Stimulated activated CD8-positive, alpha-beta memory T cell treated with anti-CD3 and anti-CD28 coated beads, Interleukin-7, amount 100 ng/mL, for 4 hours (primary cell): ENCODE results near the gene MYOF.
"Not testable (repeated sequence)": the region's sequence is repeated elsewhere in the genome, so short reads cannot be mapped to it uniquely, and the experiment has no call there.

Experiments
- DNase-seq, 2 donors: peaks; one replicate each; pipeline ENCODE4 v3.0.0-alpha.2; 2020; ENCODE audit warnings: low read depth in 2 of 2

Gene MYOF

DNA sequence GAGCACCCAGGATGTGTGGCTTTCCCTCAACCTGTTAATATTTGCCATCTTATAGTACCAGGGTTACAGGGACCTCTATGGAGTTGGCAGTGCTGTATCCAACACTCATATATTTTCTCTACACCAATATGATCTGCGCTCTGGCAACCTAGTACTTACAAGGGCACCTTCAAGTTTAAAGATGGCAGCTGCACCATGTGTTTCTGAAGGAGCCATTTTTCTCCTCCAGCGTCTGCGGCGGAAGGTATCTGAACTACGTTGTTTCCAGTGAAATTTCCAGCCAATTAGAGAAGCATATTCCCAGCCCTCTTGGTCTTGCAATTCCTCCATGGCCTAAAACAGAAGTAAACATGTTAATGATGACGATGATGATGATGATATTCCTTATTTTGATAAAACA is 125.6 kb downstream of the MYOF start:
- no peak for DNase-seq

DNA sequence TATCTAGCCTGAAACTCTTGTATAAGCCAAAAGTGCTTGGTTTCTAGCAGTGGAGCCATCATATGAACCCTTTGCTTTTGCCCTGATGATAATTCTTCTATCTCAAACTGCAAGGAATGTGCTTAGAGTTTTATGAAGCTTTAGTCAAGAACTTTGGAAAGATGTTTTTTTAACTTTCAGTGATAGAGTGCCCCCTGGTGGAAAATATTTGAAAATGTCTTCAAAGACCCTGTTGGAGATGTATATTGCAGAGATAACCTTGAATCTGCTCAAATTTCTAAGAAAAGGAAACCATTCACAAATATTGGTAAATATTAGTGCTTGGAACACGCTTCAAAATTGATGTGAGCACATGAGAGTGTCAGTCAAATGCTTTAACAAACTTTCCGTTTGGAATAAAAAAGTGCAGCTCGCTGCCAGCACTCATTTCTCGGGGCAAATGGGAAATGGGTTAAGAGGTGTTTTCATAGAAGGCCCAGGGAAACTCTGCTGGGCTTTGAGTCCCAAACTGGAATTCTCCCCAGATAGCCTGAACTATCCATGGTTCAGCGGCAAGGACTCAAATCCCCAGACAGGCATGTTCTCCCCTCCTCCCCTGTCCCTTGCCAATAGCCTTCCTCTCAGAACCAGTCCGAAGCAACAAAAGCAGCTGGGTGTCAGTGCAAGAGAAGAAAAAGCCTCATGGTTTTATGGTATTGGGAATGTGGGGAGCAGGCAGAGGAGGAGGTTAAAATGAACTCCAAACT is 129.3 kb downstream of the MYOF start:
- DNase-seq = no peak

DNA sequence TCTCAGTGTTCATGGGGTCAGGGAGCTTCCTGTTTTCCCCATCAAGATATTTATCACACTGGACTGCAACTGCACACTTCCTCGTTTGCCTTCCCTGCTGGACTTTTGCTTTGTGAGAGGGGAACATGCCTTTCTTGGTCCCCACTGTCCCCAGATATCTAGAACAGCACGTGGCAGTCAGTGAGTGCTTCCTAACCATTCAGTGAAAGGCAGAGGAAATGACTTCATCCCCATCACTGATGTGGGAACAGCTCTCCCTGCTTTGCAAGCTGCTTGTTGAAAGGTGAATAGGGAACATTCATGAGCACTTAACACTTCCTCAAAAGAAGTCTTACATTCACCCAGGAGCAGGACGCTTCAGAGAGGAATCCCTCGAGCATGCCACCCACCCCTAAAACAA is 135.4 kb downstream of the MYOF start:
- DNase-seq = no peak

DNA sequence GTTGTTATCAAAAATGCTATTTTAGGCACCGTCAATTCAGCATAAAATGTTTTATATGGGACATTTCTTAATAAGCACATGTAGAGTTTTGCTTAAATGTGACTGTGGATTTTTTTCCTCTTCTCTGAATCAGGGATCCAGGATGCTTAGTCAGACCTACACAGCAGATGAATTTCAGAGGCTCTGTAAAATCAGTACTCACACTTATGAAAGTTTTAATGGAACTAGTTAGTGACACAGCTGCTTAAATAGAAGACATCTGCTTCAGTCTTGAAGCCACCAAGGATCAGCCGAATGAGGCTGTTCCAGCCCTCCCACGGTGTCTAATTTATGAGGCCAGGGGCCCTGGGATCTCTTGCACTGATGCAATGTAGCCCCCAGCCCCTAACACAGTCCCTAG is 136.0 kb downstream of the MYOF start:
- DNase-seq = no peak

DNA sequence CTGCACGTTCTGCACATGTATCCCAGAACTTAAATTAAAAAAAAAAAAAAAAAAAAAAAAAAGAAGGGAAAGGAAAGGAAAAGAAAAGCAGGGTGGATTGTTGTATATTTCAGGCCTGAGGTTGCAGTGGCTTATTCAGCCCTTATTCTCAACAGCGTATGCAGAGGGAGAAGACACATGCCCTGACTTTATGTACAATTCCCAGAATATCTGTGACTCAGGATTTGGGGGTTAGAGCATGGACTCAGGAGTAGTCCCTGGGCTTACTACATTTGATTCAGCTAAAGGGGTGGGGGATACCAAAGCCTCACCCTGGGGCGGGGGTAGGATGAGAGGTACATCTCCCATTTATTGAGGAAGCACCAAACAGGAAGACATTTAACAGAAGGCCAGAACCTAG is 137.4 kb downstream of the MYOF start:
- no peak for DNase-seq

DNA sequence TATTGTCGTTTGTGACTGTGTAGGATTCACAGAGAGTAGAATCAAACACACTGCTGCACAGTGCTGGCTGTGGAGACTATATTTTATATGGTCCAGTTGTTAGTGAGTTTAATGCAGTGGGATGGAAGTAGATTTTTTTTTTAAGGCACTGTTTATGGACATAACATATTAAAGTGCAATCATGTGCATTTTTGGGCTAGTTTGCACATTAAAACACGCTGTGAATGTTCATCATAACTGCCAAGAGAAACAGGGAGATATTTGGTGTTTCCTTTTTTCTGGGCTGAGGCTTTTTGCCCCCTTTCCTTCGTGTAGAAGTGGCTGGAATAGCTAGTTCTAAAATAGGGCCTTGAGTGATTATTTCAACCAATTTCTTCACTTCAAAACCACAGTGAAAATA is 139.2 kb downstream of the MYOF start:
- no peak for DNase-seq

DNA sequence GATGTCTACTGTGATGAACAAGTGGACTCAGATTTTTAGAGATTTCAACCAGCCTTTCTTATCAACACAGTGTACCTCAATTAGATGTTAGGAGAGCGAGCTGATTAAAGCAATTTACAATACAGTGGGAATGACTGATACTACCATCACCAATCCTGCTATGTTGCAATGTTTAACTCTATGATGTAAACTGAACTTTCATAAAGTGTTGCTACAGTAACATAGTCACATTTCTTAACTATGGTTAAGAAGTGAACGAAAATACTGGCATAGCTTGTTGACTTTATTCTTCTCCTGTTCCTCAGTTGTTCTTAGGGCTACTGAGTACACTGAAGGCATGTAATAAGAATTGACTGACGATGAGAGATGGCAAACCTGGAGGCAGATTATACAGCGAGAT is 139.8 kb downstream of the MYOF start:
- DNase-seq = no peak

DNA sequence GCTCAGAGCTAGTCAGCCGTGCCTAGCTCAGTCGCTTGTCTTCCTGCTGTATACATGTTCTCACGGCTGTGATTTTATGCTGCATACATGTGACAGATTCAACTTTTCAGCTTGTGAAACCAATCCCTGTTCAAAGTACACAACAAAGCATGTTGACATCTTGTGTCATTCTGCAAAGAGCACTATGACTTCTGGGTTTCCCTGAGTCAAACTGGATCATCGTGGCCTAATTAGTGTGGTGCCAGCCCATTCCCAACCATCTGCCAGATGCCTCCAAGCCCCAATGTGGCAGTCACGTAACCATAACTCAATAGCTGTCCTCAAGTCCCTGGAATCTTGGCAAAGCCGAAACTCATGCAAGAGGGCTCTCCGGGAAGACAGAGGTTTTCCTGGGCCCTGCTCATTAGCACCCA is 144.8 kb downstream of the MYOF start:
- no peak for DNase-seq

DNA sequence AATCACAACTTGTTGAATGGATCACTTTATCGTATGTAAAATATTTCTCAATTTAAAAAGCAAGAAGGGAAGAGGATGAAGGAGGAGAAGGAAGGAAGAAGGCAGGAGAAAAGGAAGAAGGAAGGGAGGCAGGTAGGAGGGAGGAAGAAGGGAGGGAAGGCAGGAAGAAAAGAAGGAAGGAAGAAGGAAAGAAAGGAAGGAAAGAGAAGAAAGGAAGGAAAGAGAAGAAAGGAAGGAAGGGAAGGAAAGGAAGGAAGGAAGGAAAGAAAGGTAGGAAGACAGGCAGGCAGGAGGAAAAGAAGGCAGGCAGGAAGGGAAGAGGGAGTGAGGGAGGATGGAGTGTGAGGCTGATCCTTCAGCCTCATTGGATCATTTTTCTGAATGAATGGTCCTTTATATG is 145.5 kb downstream of the MYOF start:
- DNase-seq = no peak

DNA sequence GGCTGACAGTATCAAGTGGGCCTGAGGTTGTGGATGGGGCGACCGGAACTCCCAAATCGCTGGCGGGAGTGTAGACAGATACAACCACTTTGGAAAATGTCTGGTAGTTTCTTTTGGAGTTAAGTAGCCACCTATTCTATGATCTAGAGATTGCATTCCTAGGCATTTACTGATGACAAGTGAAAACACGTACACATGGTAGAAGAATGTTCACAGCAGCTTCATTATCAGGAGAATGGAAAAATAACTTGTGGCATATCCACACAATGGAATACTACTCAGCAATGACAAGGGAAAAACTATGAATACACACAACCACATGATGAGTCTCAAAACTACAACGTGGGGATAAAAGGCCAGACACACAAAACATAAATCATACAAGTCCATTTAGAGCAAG is 146.0 kb downstream of the MYOF start:
- no peak for DNase-seq

DNA sequence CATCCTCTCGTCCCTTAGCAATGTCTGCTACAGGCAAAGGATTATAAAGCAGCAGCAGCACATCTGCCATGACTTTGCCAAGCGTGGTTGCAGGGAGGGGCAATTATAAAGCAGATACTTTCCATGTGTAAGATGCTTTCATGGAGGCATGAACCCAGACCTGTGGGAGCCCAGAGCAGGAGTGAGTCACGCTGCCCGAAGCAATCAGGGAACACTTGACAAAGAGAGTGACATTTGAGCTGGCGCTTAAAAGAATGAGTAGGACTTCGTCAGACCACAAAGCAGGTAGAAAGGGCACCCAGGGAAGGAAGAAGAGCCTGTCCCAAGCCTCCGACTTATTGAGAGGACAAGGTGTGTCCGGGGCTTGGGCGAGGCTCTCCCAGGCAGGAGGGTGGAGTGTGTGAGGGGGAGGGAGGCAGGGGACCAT is 147.2 kb downstream of the MYOF start:
- DNase-seq = no peak

DNA sequence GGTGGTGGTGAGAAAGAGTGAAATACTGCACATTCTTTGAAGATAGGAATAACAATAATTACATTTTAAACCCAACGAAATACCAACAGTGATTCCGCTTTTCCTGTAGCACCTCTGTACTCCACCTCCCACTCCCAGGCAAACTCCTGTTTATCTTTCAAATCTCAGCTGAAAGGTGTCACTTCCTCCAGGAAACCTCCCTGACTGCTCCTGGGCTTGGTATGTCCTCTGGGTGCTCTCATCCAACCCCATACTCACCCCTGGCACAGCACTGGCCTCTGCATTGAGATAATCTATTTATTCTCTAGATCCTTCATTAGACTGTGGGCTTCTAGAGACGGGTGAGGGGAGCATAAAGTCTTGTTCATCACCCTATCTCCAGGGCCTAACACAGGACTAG is 148.0 kb downstream of the MYOF start:
- no peak for DNase-seq

DNA sequence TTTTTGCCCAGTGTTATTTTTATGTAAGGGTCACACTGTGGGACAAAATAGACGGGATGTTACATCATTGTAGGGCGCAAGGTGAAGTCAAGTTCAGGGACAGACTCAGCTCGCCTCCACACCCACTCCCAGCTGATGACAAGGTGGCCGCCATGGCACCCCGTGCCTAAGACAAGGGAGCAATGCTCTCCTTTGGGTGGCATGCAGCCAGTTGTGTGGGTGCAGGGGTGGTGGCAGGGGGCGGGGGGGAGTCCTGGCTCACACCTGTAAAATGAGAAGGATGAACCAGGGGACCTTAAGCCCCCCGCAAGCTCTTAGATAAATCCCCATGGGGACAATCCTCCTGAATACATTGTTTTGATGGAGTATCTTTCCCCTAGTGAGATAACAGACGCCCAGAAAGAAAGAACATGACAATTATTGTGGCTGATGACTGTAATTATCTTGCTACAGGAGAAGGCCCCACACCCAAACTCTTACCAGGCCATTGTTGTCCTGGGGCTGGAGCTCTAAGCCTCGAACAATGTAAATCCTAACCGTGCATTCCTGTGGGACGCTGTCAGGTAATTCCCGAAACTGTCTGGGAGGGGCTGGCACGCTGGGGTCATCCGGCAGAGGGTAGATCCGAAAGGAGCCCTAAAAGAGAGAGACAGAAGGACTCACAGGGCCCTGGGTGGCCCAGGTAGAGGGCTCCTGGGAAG is 148.7 kb downstream of the MYOF start:
- no peak for DNase-seq

DNA sequence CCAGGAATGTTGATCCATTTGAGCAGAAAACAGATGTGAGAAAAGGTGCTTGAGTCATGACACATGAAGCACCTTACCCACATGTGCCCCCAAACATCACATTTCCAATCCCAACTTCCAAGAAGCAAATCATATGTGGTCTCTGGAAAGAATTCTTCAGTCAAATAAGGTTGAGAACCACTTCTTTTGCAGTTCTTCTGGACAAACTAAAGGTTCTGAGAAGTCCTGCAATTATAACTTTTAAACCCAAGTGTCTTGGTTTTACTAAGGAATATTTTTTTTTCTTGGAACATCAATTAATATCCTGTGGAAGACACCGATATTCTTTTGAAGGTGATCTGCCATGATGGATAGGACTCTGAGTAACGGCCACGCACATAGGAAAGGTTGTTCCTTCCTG is 151.3 kb downstream of the MYOF start:
- no peak for DNase-seq

DNA sequence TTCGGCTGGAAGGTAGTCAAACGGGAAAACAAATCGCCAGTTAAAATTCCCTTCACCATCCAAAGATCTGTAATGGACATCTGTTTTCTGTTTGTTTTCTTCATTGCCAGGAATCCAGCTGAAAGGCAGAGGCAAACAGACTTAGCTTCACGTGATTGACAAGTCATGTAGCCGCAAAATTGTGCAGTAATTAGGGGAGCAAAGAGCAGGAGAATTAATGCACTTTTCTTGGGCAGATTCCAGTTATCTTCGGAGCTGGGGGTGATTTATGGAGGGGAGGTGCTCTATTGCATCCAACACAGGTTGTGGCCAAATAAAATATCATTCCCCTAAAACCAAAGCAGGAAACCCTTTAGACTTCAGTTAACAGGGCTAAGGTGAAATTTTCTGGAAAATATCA is 162.2 kb downstream of the MYOF start:
- DNase-seq = no peak

DNA sequence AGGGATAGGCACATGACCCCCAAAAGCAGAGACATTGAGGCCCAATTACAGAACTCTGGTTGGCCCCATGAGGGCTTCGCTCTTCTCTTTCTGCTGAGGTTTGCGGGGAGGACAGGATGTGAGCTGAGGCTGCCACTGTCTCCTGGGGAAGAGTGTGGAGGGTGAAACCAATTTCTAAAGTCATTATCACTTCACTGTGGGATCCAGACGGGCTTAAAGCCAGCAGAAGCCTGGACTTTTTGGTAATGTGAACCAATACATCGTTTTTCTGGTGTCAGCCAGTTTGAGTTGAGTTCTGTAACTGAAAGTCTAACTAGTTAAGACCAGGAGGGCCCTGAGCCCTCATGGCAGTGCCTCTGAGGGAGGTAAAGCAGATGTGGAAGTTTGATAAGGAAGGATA is 163.0 kb downstream of the MYOF start:
- DNase-seq = no peak

DNA sequence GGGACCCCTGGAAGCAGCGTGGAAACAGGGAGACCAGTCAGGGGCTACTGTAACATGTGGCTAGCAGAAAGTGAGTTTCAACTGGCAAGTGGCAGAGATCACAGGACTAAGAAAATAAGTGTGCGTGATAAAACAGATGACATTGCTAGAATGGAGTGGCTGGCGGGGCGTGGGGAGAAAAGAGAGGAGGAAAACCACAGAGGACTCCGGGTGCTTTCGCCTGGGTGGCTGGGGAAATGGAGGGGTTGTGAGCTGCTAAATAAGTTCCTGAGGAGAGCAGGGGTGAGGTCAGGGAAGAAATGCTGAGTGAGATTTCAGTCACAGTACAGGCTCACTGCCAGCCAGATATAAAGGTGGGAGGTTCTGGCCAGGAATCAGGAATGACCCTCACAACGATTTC is 166.9 kb downstream of the MYOF start:
- DNase-seq = no peak

DNA sequence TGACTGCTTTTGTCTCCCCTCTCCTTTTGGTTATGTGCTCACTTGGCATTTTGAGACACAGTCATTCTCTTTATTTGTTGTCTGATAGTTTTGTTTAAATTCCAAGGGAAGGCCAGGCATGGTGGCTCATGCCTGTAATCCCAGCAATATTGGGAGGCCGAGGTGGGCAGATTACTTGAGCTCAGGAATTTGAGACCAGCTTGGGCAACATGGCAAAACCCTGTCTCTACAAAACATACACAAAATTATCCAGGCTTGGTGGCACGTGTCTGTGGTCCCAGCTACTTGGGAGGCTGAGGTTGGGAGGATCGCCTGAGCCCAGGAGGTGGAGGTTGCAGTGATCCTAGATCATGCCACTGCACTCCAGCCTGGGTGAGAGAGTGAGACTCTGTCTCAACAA is 167.5 kb downstream of the MYOF start:
- DNase-seq = not testable (repeated sequence)

DNA sequence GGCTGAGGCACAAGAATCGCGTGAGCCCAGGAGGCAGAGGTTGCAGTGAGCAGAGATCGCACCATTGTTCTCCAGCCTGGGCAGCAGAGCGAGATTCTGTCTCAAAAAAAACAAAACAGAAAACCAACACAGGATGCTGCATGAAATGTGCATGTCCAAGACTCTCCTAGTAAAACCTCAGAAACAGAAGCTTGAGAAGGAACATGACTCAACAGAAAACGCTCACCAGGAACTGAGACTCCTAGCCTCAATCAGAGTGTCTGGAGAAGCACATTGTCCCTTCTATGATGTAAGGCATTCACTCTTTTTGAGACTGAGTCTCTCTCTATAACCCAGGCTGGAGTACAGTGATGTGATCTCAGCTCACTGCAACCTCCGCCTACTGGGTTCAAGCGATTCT is 168.3 kb downstream of the MYOF start:
- DNase-seq = no peak

DNA sequence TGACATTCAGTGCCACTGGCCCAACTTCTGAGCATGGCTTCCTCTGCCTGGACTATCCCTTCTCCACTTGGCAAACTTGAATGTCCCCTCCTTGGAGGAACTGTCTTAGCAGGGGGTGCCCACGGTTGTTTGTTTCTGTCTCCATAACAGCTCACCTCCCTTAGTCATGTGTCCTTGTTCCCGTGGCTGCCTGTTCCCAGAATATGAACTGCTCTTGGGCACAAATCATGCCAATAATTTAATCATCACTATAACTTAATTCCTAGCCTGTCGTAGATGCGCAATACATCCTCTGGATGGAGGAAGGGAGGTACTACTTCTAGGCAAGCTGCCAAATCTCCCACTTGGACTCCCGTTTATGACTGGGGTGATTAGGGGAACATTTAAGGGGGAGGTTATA is 173.1 kb downstream of the MYOF start:
- no peak for DNase-seq

DNA sequence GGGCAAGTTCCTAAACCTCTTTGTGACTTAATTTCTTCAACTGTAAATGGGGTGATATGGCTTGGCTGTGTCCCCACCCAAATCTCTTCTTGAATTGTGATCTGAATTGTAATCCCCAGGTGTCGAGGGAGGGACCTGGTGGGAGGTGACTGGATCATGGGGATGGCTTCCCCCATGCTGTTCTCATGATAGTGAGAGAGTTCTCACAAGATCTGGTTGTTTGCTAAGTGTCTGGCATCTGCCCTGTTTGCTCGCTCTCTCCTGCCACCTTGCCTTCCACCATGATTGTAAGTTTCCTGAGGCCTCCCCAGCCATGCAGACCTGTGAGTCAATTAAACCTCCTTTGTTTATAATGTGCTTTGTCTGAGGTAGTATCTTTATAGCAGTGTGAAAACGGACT is 177.0 kb downstream of the MYOF start:
- DNase-seq = no peak

DNA sequence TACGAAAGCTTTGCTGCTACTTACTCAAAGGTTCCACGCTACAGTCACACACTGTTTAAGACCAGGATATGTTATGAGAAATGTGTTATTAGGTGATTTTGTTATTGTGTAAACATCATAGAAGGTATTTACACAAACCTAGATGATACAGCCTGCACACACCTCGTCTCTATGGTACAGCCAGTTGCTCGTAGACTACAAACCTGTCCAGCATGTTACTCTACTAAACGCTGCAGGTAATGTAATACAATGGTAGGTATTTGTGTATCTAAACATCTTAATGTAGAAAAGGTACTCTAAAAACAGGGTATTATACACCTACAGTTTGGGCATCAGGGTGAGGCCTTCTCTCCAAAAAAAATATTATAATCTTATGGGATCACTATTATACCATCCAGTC is 181.2 kb downstream of the MYOF start:
- no peak for DNase-seq

DNA sequence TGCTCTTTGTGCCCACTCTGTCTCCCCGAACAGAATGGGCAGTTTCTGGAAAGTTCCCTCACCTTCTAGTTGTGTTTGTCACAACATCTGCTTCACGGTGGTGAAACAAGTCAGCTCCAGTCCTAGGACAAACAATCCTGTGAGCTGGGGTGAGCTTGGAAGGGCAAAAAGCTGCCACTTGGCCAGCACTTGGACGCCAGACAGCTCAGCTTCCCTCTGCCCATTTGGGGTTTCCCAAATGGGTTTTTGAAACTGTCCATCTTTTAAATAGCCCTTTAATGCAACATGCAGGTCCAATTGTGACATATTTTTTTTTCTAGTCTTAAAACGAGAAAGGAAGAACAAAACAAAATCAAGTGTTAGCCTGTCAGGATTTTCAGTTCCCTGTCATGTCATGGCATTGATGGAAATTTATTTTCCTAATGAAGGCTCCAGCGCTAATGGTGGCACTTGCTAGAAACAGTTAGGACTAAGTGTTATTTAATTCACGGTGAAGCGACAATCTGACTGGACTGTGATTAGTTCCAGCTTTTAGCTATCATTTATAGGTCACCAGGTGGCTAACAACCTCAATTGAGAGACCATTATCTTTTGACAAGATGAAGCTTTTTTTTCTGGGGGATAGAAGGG is 181.7 kb downstream of the MYOF start:
- DNase-seq = no peak
